Fibroblast of mammary gland (primary cell): ENCODE results near the gene SRP54.

Experiments
- DNase-seq: peaks from one replicate; pipeline ENCODE4 v3.0.0-alpha.2; 2010; ENCODE audit warnings: low read depth
- H3K4me3 ChIP-seq: 2 replicates; pipeline ENCODE4 v1.5.1; 2011; ENCODE audit warnings: low read depth, mild to moderate bottlenecking, low read length, moderate library complexity; ENCODE audit not compliant: control insufficient read depth
- CTCF ChIP-seq: conservative IDR thresholded peaks from 2 replicates; pipeline ENCODE4 v1.5.1; 2011; ENCODE audit warnings: low read depth, low read length, inconsistent platforms; ENCODE audit not compliant: control insufficient read depth, insufficient read depth

Gene SRP54

GRCh38 chr14:34982421-34983147, at the start of gene SRP54:
Gene SRP54 (plus strand): TSS chr14:34982992. CDS start chr14:34996710, 13,718 bp downstream.
- TF ChIP-seq CTCF, result peak; percentile 11
- DNase-seq, result peak; percentile 97
- peak within 1 kb of the TSS; percentile 79 for H3K4me3 ChIP-seq

GRCh38 chr14:34933301-34933700, 49.5 kb upstream of the SRP54 start:
- TF ChIP-seq CTCF, result no peak
- no peak overlapping the region for H3K4me3 ChIP-seq
- DNase-seq, result peak; percentile 48

- TF ChIP-seq CTCF, result no peak
- H3K4me3 ChIP-seq, result no peak overlapping the region
- no peak for DNase-seq
Observed at GRCh38 chr14:34935488-34935887, 47.3 kb upstream of the SRP54 start.

- H3K4me3 ChIP-seq, result no peak overlapping the region
- TF ChIP-seq CTCF, result no peak
- DNase-seq, result no peak
Observed at GRCh38 chr14:34937442-34937841, 45.4 kb upstream of the SRP54 start.

DNA sequence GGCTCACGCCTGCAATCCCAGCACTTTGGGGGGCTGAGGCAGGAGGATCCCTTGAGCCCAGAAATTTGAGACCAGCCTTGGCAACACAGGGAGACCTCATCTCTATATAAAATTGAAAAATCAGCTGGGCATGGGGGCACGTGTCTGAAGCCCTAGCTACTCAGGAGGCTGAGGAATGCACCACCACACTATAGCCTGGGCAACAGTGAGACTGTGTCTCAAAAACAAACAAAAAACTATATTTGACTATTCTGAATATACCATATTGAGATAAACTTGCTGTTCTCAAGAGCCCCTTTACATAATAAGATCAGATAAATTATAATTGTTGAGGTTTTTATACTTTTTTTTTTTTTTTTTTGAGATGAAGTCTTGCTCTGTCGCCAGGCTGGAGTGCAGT, 44.9 kb upstream of the SRP54 start:
- no peak for DNase-seq
- H3K4me3 ChIP-seq, result no peak overlapping the region
- no peak for TF ChIP-seq CTCF

GRCh38 chr14:34943506-34943905, 39.3 kb upstream of the SRP54 start:
- H3K4me3 ChIP-seq, result no peak overlapping the region

More at GRCh38 chr14:34943506-34943905, 39.3 kb upstream of the SRP54 start:
- DNase-seq, result no peak
- no peak for TF ChIP-seq CTCF
